Activated naive CD8-positive, alpha-beta T cell (primary cell): ENCODE measurements around the gene POLR1A.

Experiments used
- H3K27ac Mint-ChIP-seq: one replicate; pipeline ENCODE4 v1.8.0; 2021; ENCODE audit warnings: mixed read lengths
- H3K27me3 Mint-ChIP-seq: one replicate; pipeline ENCODE4 v1.8.0; 2021; ENCODE audit warnings: mixed read lengths
- H3K36me3 Mint-ChIP-seq: one replicate; pipeline ENCODE4 v1.8.0; 2021; ENCODE audit warnings: mixed read lengths
- H3K4me1 Mint-ChIP-seq: one replicate; pipeline ENCODE4 v1.8.0; 2021; ENCODE audit warnings: low read depth, mixed read lengths
- H3K4me3 Mint-ChIP-seq: one replicate; pipeline ENCODE4 v1.8.0; 2021; ENCODE audit warnings: mild to moderate bottlenecking, mixed read lengths
- H3K9me3 Mint-ChIP-seq: one replicate; pipeline ENCODE4 v1.8.0; 2021; ENCODE audit warnings: low read depth, mixed read lengths

Gene POLR1A

GRCh38 chr2:86055314-86055713 is 50.4 kb downstream of the POLR1A start:
- Mint-ChIP-seq H3K36me3 (peaks cover 23% of the 10 kb centered on the region), H3K4me1 (no peaks in the 10 kb centered on the region), H3K4me3 (no peak overlapping the region), H3K9me3 (no peaks in the 10 kb centered on the region), H3K27ac (no peak overlapping the region), H3K27me3 (no peaks in the 10 kb centered on the region)

GRCh38 chr2:86054535-86055082 is 51.1 kb downstream of the POLR1A start:
- H3K4me3 Mint-ChIP-seq = no peak overlapping the region
- H3K27ac Mint-ChIP-seq = no peak overlapping the region
- no peaks in the 10 kb centered on the region for H3K27me3 Mint-ChIP-seq
- peaks cover 20% of the 10 kb centered on the region for H3K36me3 Mint-ChIP-seq
- H3K9me3 Mint-ChIP-seq = no peaks in the 10 kb centered on the region
- H3K4me1 Mint-ChIP-seq = no peaks in the 10 kb centered on the region

- H3K4me3 Mint-ChIP-seq = no peak overlapping the region
- H3K27me3 Mint-ChIP-seq = no peaks in the 10 kb centered on the region
- H3K27ac Mint-ChIP-seq = no peak overlapping the region
- no peaks in the 10 kb centered on the region for H3K9me3 Mint-ChIP-seq
- H3K4me1 Mint-ChIP-seq = no peaks in the 10 kb centered on the region
- H3K36me3 Mint-ChIP-seq = peaks cover 17% of the 10 kb centered on the region
Measured at GRCh38 chr2:86053166-86053565, 52.5 kb downstream of the POLR1A start.

- H3K36me3 Mint-ChIP-seq = peaks cover 16% of the 10 kb centered on the region
- no peaks in the 10 kb centered on the region for H3K4me1 Mint-ChIP-seq
- no peak overlapping the region for H3K27ac Mint-ChIP-seq
- no peaks in the 10 kb centered on the region for H3K27me3 Mint-ChIP-seq
- no peak overlapping the region for H3K4me3 Mint-ChIP-seq
- no peaks in the 10 kb centered on the region for H3K9me3 Mint-ChIP-seq
Measured at GRCh38 chr2:86052676-86053075, 53.0 kb downstream of the POLR1A start.

- no peaks in the 10 kb centered on the region for H3K4me1 Mint-ChIP-seq
- H3K27ac Mint-ChIP-seq = no peak overlapping the region
- no peak overlapping the region for H3K4me3 Mint-ChIP-seq
- no peaks in the 10 kb centered on the region for H3K9me3 Mint-ChIP-seq
- no peaks in the 10 kb centered on the region for H3K27me3 Mint-ChIP-seq
- H3K36me3 Mint-ChIP-seq = peaks cover 14% of the 10 kb centered on the region
Measured at GRCh38 chr2:86052265-86052664, 53.4 kb downstream of the POLR1A start.

GRCh38 chr2:86050301-86050700 is 55.4 kb downstream of the POLR1A start:
- peaks cover 11% of the 10 kb centered on the region for H3K36me3 Mint-ChIP-seq
- no peaks in the 10 kb centered on the region for H3K27me3 Mint-ChIP-seq
- no peaks in the 10 kb centered on the region for H3K4me1 Mint-ChIP-seq
- no peak overlapping the region for H3K4me3 Mint-ChIP-seq
- no peaks in the 10 kb centered on the region for H3K9me3 Mint-ChIP-seq
- no peak overlapping the region for H3K27ac Mint-ChIP-seq

- no peaks in the 10 kb centered on the region for H3K4me1 Mint-ChIP-seq
- H3K4me3 Mint-ChIP-seq = no peak overlapping the region
- peaks cover 11% of the 10 kb centered on the region for H3K36me3 Mint-ChIP-seq
- no peaks in the 10 kb centered on the region for H3K9me3 Mint-ChIP-seq
- no peaks in the 10 kb centered on the region for H3K27me3 Mint-ChIP-seq
- no peak overlapping the region for H3K27ac Mint-ChIP-seq
Measured at GRCh38 chr2:86049529-86049928, 56.2 kb downstream of the POLR1A start.

- Mint-ChIP-seq H3K4me3 (no peak overlapping the region), H3K36me3 (peaks cover 8% of the 10 kb centered on the region), H3K27ac (no peak overlapping the region), H3K9me3 (no peaks in the 10 kb centered on the region), H3K4me1 (no peaks in the 10 kb centered on the region), H3K27me3 (no peaks in the 10 kb centered on the region)
Measured at GRCh38 chr2:86048888-86049287, 56.8 kb downstream of the POLR1A start.

GRCh38 chr2:86048383-86048701 is 57.3 kb downstream of the POLR1A start:
- Mint-ChIP-seq H3K9me3 (no peaks in the 10 kb centered on the region), H3K27me3 (no peaks in the 10 kb centered on the region), H3K27ac (no peak overlapping the region), H3K4me3 (no peak overlapping the region), H3K36me3 (peaks cover 10% of the 10 kb centered on the region), H3K4me1 (no peaks in the 10 kb centered on the region)

- Mint-ChIP-seq H3K9me3 (no peaks in the 10 kb centered on the region), H3K27ac (no peak overlapping the region), H3K36me3 (peaks cover 7% of the 10 kb centered on the region), H3K27me3 (no peaks in the 10 kb centered on the region), H3K4me1 (no peaks in the 10 kb centered on the region), H3K4me3 (no peak overlapping the region)
Measured at GRCh38 chr2:86047575-86048382, 57.9 kb downstream of the POLR1A start.

GRCh38 chr2:86045541-86045940 is 60.1 kb downstream of the POLR1A start:
- Mint-ChIP-seq H3K27ac (no peak overlapping the region), H3K4me3 (no peak overlapping the region), H3K4me1 (peaks cover 18% of the 10 kb centered on the region), H3K27me3 (no peaks in the 10 kb centered on the region), H3K9me3 (no peaks in the 10 kb centered on the region), H3K36me3 (peaks cover 12% of the 10 kb centered on the region)

- peaks cover 27% of the 10 kb centered on the region for H3K4me1 Mint-ChIP-seq
- no peak overlapping the region for H3K4me3 Mint-ChIP-seq
- no peaks in the 10 kb centered on the region for H3K9me3 Mint-ChIP-seq
- no peak overlapping the region for H3K27ac Mint-ChIP-seq
- H3K27me3 Mint-ChIP-seq = no peaks in the 10 kb centered on the region
- peaks cover 12% of the 10 kb centered on the region for H3K36me3 Mint-ChIP-seq
Measured at GRCh38 chr2:86044614-86045013, 61.1 kb downstream of the POLR1A start.

- no peak overlapping the region for H3K4me3 Mint-ChIP-seq
- H3K27ac Mint-ChIP-seq = no peak overlapping the region
- H3K27me3 Mint-ChIP-seq = no peaks in the 10 kb centered on the region
- H3K36me3 Mint-ChIP-seq = peaks cover 12% of the 10 kb centered on the region
- H3K9me3 Mint-ChIP-seq = no peaks in the 10 kb centered on the region
- H3K4me1 Mint-ChIP-seq = peaks cover 33% of the 10 kb centered on the region
Measured at GRCh38 chr2:86044045-86044444, 61.6 kb downstream of the POLR1A start.

GRCh38 chr2:86042256-86043168 is 63.2 kb downstream of the POLR1A start:
- peak overlapping the region; percentile 66 for H3K27ac Mint-ChIP-seq
- H3K36me3 Mint-ChIP-seq = peaks cover 16% of the 10 kb centered on the region
- peaks cover 48% of the 10 kb centered on the region for H3K4me1 Mint-ChIP-seq

GRCh38 chr2:86039963-86040655 is 65.6 kb downstream of the POLR1A start:
- H3K36me3 Mint-ChIP-seq = peaks cover 21% of the 10 kb centered on the region
- H3K27ac Mint-ChIP-seq = peak overlapping the region; percentile 98
- peaks cover 71% of the 10 kb centered on the region for H3K4me1 Mint-ChIP-seq
- peak overlapping the region; percentile 14 for H3K4me3 Mint-ChIP-seq
- H3K27me3 Mint-ChIP-seq = no peaks in the 10 kb centered on the region
- H3K9me3 Mint-ChIP-seq = no peaks in the 10 kb centered on the region

More at GRCh38 chr2:86042256-86043168, 63.2 kb downstream of the POLR1A start:
- Mint-ChIP-seq H3K4me3 (no peak overlapping the region), H3K27me3 (no peaks in the 10 kb centered on the region), H3K9me3 (no peaks in the 10 kb centered on the region)
